ENCODE measurements around the gene PEX11G.

Gene PEX11G

GRCh38 chr19:7512400-7512851 is 23.6 kb upstream of the PEX11G start:
- TF ChIP-seq CTCF (conservative IDR thresholded peaks at IDR 0.05; ENCODE audit: low read depth, low read length), result no peak
- Histone ChIP-seq H3K27me3 (ENCODE audit: insufficient read depth, low read depth) (peaks cover 36% of the 10 kb centered on the region; the same call in 1 of the 2 replicates), H3K9ac (no peak overlapping the region), H3K27ac (no peak overlapping the region), H3K4me1 (ENCODE audit: low read depth, poor library complexity, severe bottlenecking) (peaks cover 7% of the 10 kb centered on the region), H3K4me3 (IDR thresholded peaks at IDR 0.05; ENCODE audit: insufficient read depth, low read depth, low read length) (no peak overlapping the region), H4K20me1 (ENCODE audit: insufficient read depth) (no peaks in the 10 kb centered on the region), H3K79me2 (ENCODE audit: insufficient read depth, low read depth) (no peaks in the 10 kb centered on the region), H3K4me2 (no peak overlapping the region), H3K36me3 (ENCODE audit: insufficient read depth) (no peaks in the 10 kb centered on the region), H2AFZ (ENCODE audit: low read depth) (no peak overlapping the region)

- H3K36me3 ChIP-seq (ENCODE audit: insufficient read depth), result no peaks in the 10 kb centered on the region
- no peak overlapping the region for H3K4me3 ChIP-seq (IDR thresholded peaks at IDR 0.05; ENCODE audit: insufficient read depth, low read depth, low read length)
- no peak for TF ChIP-seq CTCF (conservative IDR thresholded peaks at IDR 0.05; ENCODE audit: low read depth, low read length)
- H2AFZ ChIP-seq (ENCODE audit: low read depth), result no peak overlapping the region
- H4K20me1 ChIP-seq (ENCODE audit: insufficient read depth), result no peaks in the 10 kb centered on the region
- H3K4me2 ChIP-seq, result no peak overlapping the region
- no peak overlapping the region for H3K9ac ChIP-seq
- no peak overlapping the region for H3K27ac ChIP-seq
- peaks cover 34% of the 10 kb centered on the region; the same call in 1 of the 2 replicates for H3K27me3 ChIP-seq (ENCODE audit: insufficient read depth, low read depth)
- no peaks in the 10 kb centered on the region for H3K79me2 ChIP-seq (ENCODE audit: insufficient read depth, low read depth)
- H3K4me1 ChIP-seq (ENCODE audit: low read depth, poor library complexity, severe bottlenecking), result peaks cover 24% of the 10 kb centered on the region
Observed at GRCh38 chr19:7509625-7510024, 20.8 kb upstream of the PEX11G start.

GRCh38 chr19:7507884-7508283 is 19.0 kb upstream of the PEX11G start:
- Histone ChIP-seq H3K27me3 (ENCODE audit: insufficient read depth, low read depth) (peaks cover 28% of the 10 kb centered on the region; the same call in 1 of the 2 replicates), H3K36me3 (ENCODE audit: insufficient read depth) (no peaks in the 10 kb centered on the region), H3K79me2 (ENCODE audit: insufficient read depth, low read depth) (no peaks in the 10 kb centered on the region), H3K4me3 (IDR thresholded peaks at IDR 0.05; ENCODE audit: insufficient read depth, low read depth, low read length) (no peak overlapping the region), H3K4me2 (no peak overlapping the region), H2AFZ (ENCODE audit: low read depth) (no peak overlapping the region), H3K27ac (no peak overlapping the region), H3K4me1 (ENCODE audit: low read depth, poor library complexity, severe bottlenecking) (peaks cover 24% of the 10 kb centered on the region), H4K20me1 (ENCODE audit: insufficient read depth) (no peaks in the 10 kb centered on the region), H3K9ac (no peak overlapping the region)
- TF ChIP-seq CTCF (conservative IDR thresholded peaks at IDR 0.05; ENCODE audit: low read depth, low read length), result no peak

GRCh38 chr19:7506385-7507328 is 17.8 kb upstream of the PEX11G start:
- TF ChIP-seq CTCF (conservative IDR thresholded peaks at IDR 0.05; ENCODE audit: low read depth, low read length), result no peak
- no peak overlapping the region for H3K27ac ChIP-seq

More at GRCh38 chr19:7506385-7507328, 17.8 kb upstream of the PEX11G start:
- Histone ChIP-seq H3K79me2 (ENCODE audit: insufficient read depth, low read depth) (no peaks in the 10 kb centered on the region), H2AFZ (ENCODE audit: low read depth) (peak overlapping the region; percentile 42; the same call in 1 of the 2 replicates), H4K20me1 (ENCODE audit: insufficient read depth) (no peaks in the 10 kb centered on the region), H3K27me3 (ENCODE audit: insufficient read depth, low read depth) (peaks cover 23% of the 10 kb centered on the region; the same call in 1 of the 2 replicates), H3K4me2 (peak overlapping the region; percentile 31; the same call in 1 of the 2 replicates), H3K9ac (no peak overlapping the region), H3K4me3 (IDR thresholded peaks at IDR 0.05; ENCODE audit: insufficient read depth, low read depth, low read length) (no peak overlapping the region), H3K4me1 (ENCODE audit: low read depth, poor library complexity, severe bottlenecking) (peaks cover 24% of the 10 kb centered on the region), H3K36me3 (ENCODE audit: insufficient read depth) (no peaks in the 10 kb centered on the region)

Measured in KMS-11 (cell line).